GM21717 (cell line): ENCODE results near the gene EIF3F.
A peak's percentile ranks its signal among the peaks of the same experiment; 100 is the strongest.
"Not testable (repeated sequence)": the region's sequence is repeated elsewhere in the genome, so short reads cannot be mapped to it uniquely, and the experiment has no call there.

ENCODE experiments used
- ATAC-seq: cut with Tn5 transposase; IDR thresholded peaks from one replicate; pipeline ENCODE4 v1.9.1; 2021; ENCODE audit warnings: mild to moderate bottlenecking, moderate library complexity; ENCODE audit not compliant: unreplicated experiment

The EIF3F gene

DNA sequence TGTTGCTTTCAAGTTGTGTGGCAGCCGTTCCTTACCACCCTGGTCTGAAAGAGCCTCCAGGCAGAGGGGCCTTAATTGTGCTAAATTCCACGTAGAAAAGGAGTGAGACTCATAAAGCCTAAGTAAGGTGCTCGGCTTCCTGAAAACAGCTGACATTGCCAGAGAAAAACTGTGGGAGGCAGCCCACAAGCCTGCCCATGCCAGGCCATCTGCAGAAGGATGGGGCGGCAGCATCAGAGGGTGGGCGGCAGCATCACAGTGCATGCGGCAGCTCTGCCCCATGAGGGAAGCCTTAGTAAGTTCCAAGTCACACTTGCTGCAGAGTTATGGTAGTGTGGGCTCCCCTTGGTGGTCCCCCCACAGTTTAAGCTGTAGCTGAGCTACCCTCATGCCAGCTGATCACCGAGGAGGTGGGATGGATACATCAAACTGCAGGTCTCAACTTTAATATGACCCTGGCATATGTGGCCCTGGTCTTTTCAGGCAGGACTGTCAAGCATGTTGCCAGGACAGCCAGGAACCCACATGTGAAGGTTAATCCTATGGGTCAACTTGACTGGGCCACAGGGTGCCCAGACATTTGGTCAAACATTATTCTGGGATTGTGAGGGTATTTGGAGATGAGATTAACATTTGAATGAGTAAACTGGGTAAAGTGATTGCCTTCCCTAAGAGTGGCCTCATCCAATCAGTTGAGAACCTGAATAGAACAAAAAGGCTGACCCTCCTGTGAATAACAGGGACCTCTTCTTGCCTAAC lies 3.1 kb upstream of the EIF3F start:
- no peak for ATAC-seq

DNA sequence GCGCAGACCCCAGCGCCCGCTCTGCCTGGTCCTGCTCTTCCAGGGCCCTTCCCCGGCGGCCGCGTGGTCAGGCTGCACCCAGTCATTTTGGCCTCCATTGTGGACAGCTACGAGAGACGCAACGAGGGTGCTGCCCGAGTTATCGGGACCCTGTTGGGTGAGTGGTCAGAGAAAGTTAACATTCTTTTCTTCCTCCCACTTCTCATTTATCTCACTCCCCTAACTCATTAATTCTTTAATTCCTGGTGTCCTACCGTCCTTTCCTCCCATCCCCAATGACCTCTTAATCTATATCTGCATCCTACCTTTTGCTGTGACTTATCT lies 385 bp downstream of the EIF3F start:
- ATAC-seq = not testable (repeated sequence)

DNA sequence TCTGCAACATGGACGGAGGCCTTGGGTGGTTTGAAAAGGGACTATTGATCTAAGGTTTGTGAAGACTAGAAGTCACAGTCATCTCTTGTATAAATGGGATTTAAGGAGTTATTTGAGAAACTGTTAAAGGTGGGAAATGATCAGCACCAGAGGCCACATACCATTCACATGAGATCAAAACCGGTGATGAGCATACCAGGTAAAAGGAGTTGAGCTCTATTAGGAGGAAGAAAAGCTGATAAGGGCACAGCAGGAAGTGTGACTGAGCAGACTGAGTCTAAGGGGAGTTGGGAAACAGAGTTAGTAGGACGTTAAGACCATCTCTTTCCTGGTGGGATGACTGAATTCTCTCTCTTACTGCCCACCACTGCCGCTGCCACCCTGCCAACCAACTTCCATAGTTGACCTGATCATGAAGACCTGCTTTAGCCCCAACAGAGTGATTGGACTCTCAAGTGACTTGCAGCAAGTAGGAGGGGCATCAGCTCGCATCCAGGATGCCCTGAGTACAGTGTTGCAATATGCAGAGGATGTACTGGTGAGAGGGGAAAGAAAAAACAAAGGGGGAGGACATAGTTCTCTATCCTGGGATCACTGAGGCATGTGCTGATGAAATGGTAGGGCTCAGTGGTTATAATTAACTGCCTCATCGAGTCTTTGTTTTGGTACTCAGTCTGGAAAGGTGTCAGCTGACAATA lies 7.6 kb downstream of the EIF3F start:
- ATAC-seq = no peak

DNA sequence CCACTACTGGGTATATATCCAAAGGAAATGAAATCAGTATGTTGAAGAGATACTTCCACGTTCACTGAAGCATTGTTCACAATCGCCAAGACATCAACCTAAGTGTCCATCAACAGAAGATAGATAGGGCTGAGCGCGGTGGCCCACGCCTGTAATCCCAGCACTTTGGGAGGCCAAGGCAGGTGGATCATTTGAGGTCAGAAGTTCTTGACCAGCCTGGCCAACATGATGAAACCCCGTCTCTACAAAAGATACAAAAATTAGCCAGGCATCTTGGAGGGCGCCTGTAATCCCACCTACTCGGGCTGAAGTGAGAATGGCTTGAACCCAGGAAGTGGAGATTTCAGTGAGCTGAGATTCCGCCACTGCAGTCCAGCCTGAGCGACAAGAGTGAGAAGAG lies 12.7 kb downstream of the EIF3F start:
- ATAC-seq = no peak

DNA sequence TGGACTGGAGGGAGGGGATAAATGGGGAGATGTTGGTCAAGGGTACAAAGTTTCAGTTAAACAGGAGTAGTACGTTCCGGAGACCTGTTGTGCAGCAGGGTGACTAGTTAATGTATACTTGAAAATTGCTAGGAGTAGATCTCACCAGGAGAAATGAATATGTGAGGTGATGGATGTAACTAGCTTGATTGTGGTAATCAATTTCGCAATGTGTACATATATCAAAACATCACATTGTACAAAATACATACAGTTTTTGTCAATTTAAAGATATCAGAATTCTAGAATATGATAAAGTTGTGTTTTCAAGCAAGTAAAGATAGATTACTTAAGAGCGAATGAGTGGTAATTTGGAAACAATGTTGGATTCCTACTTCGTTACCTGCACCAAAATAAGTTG lies 13.3 kb downstream of the EIF3F start:
- no peak for ATAC-seq

DNA sequence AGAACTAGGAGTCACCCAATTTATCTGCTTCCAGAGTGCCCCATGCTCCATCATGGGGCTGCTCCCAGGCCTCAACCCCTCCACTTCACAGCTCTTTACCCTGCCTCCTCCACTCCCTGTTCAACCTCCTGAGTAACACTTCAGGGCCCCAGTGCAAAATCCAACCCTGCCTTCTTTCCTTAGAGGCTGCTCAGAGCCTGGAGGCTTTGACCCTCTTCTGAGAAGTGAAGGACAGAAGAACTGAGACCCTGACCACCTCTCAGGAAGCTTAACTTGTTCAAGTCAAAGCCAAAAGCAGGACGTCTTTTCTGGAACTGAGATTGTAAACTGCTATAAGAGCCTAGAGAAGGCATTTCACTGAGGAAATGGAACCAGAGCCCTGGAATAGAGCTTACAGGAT lies 15.5 kb downstream of the EIF3F start:
- no peak for ATAC-seq

DNA sequence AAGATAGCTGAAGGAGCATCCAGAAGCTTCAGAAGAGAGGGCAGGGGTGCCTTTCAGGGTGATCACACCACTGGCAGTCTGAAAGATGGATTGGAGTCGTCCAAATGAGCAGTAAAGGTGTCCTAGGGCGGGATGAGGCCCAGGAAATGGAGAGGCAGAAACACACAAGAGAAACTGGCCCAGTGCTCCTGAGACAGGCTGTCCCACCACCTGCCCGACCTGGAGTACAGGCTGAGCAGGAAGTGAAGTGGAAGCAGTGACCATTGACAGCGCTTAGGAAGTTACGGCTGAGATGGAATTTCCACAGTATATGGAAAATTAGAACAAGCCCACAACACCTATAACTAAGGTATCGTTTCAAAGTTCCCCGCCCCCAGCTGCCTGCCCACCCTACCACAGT lies 16.1 kb downstream of the EIF3F start:
- no peak for ATAC-seq

DNA sequence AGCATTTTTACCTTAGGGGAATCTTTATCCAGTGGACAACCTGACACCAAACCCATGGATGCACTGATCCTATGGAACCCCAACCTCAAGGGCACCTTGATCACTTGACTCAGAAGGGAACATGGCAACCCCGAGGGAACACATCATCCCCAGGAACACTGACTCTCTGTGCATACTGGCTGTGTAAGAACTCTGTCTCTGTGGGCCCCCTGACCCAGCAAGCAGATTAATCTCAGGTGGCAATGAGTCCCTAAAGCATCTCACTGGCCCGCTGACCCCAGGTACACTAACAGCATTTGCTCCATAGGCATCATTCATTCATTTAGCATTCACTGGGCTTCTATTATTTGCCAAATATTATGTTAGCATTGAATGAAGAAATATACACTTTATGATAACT lies 16.9 kb downstream of the EIF3F start:
- ATAC-seq = no peak

DNA sequence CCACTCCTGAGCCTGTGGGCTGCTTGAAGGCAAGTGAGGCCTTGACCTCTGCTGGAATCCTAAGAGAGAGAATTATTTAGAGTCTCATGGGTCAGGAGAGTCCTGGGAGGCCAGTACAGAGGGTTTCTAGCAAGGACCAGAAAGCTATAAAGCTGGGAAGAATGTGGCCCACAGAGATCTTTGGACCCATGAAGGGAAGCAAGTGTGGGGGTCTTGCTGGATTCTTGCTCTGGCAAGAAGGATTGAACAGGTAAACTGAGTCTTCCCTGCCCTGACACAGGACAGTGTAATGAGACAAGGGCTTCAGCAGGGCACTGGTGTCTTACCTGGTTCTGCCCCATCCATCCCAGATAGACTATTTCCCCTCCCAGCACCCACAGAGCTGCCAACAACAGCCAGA lies 18.4 kb downstream of the EIF3F start:
- no peak for ATAC-seq

DNA sequence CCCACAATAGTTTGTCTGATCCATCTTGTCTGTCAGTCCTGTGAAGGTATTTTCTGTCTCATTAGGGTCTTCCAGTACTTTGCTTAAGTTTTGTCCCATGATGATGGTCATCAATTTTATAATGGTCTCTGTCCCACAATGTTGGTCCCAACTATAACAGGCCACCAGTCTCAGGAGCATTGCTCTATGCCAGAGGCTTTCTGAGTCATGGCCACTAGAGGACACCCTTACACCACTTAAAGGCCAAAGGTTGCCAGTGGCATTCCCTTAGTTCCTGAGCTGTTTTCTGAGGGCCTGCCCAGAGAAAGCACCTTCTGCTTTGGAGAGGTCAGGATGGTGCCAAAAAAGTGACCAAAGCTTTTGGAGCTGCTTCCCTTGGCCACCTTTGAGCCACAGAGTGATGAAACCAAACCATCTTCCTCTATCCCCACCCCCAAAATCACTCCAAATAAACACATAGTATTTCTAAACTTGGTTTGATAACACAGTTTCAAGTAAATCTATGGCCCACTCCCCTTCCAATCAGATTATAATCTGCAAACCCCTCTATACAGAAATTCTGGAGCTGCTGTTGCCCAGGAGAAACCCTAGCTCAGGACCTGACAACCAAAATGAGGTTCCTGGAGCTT lies 19.3 kb downstream of the EIF3F start:
- ATAC-seq = peak; percentile 81

DNA sequence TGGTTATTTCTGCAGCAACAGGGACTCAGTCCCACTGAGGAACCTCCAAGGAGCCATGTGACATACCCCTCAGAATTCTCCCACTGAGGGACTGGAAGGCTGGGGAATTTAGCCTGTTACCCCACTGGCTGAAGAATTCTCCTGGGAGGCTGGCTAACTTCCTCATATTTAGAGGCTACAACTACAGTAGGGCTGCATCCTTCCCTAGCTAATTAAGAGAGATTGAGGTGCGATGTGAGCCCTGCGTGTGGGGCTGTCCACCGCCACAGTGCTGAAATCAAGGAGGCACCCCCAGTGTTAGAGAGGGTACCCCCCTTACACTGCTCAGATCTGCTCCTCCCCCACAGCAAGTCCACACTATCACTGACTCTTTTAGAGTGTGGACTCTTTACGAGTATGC lies 21.1 kb downstream of the EIF3F start:
- ATAC-seq = no peak

DNA sequence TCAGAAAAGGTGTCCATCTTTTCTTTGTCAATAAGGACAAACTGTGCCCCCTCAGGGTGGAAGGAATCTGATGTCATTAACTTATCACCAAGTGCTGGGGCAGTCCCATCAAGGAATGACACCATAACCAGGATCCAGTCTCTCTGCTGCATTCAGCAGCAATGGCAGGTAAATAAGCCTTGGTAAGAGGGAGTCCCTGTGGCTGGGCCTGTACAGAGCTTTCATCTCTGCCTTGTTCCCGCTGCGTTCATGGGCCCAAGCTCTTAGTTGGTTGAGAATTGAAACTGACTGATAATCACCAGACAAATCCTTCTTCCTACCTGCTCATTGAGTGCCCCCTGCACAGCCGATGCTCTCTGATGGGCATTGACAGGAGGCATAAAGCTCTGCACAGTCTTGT lies 22.7 kb downstream of the EIF3F start:
- no peak for ATAC-seq

DNA sequence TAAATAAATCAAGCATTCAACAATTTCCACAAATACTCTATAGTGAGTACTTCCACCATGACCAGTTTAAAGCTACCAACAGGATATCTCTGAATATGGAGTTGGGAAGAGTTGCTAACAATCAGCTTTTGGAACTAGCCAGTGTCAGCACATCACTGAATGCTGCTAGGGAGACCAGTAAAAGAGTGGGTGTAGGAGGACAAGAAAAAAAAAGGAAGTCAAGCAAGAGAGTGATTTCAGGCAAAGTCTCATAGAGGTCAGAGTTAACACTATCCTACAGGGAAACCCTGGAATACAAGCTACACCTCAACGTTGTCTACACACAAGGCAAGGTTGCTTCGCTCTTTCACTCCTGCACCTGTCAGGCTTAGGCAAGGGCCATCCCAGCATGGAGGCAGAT lies 24.2 kb downstream of the EIF3F start:
- no peak for ATAC-seq

DNA sequence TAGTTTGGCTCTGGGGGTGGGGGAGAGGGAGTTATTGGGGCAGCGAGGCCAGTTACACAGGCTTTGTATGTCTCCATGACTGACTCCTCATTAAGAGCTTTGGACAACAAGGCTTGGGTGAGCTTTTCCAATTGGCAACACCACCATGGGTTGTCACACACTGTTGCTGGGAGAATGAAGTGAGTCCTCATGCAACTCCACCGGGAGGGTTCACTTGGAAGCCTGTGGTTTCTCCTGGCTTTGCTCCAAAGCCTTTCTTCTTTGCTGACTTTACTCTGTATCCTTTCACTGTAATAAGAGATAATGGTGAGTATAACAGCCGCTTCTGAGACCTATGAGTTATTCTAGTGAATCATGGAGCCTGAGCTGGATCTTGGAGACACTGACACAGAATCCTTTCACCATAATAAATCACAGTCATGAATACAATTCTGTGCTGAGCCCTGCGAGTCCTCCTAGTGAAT lies 24.9 kb downstream of the EIF3F start:
- ATAC-seq = no peak

DNA sequence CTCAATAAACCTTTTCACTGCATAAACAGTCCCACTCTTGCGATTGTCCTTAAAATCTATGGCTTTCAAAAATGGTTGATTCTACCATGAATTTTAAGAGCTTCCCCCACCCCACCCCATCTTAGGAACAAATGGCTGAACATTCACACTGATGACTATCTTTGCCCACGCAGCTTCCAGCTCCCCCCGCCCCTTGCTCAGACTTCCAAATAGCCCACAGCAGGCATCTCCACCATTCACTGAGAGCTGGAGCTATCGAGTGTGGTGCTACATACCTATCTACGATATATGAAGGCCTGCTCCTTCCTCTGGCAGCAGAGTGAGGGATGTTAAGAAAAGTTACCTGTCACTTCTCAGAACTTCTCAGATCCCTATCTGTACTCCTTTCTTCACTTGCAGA lies 26.7 kb downstream of the EIF3F start:
- ATAC-seq = no peak

DNA sequence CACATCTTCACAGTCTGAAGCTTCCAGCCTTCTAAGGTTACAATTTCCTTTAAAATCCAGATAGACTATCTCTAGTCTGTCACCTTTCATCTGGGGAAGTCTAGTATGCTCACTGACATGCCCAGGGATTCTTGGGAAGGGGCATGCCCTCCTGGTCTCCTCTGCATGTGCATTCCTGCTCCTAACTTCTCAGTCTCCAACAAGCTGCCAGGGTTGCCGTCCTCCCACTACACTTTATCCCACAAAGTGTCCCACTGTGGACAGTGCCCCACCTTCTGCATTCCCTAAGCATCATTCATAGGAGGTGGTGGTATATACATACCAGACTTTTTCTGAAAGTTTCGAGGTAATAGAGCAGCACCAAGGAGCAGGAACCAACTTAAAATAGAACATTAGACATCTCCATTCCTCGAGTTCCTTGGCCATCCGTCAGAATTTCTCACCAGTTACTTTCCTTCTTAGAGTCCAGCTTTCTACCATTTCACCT lies 28.7 kb downstream of the EIF3F start:
- no peak for ATAC-seq

DNA sequence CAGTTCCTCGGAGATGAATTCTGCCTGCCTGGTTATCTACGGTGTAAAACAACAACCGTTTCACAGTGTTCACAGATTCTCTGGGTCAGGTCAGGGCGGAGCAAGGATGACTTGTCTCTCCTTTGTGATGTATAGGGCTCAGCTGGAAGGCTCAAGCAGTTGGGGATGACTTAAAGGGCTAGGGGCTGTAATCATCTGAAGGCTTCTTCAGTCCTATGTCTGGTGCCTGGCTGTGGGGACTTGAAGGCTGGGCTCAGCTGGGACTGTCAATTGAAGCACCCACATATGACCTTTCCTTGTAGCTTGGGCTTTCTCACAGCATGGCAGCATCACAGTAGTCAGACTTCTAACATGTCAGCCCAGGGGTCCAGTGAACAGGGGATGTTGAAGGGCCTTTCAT lies 29.3 kb downstream of the EIF3F start:
- ATAC-seq = no peak

DNA sequence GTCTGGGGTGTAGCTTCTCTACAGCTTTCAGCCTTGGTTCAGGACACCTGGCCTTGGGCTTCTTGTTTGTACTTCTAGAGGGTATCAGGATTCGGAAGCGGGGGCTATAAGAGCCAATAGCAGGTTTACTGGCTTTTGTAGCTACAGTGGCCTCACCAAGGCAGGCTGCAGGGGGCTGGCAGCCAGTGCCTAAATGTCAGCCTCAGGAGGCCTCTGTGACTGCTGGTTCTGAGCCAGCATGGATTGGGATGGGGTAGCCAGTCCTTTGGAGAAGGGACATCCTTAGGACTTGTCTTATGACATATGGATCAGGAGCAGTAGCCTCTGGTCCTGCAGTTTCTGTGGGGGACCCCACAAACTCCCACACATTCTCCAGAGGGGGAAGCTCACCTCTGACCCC lies 29.9 kb downstream of the EIF3F start:
- ATAC-seq = no peak

DNA sequence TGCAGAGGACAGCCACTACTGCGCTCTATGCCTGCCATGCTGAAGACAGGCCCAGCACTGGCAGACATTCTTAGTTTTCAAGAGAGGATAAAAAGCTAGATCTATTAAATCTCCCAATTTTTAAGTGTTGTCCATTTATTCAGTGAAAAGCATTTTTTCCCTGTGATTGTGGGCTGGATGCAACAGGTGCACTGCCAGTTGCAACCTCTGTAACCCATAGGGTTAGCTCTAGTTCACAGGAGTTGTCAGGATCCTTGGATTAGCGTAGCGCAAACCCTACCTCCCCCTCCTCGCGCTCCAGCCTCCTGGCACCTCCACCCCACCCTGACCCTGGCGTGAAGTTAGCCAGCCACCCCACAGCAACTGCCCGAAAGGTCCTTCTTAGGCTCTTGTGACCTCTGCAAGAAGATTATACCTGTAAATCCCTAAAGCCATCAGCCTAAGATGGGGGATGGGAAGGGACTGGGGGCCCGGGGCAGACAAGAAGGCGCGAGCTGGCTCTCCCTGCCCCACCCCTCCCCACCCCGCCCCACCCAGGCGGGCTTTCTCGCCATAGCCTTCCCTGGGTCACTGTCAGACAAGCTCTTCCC lies 30.9 kb downstream of the EIF3F start:
- no peak for ATAC-seq

DNA sequence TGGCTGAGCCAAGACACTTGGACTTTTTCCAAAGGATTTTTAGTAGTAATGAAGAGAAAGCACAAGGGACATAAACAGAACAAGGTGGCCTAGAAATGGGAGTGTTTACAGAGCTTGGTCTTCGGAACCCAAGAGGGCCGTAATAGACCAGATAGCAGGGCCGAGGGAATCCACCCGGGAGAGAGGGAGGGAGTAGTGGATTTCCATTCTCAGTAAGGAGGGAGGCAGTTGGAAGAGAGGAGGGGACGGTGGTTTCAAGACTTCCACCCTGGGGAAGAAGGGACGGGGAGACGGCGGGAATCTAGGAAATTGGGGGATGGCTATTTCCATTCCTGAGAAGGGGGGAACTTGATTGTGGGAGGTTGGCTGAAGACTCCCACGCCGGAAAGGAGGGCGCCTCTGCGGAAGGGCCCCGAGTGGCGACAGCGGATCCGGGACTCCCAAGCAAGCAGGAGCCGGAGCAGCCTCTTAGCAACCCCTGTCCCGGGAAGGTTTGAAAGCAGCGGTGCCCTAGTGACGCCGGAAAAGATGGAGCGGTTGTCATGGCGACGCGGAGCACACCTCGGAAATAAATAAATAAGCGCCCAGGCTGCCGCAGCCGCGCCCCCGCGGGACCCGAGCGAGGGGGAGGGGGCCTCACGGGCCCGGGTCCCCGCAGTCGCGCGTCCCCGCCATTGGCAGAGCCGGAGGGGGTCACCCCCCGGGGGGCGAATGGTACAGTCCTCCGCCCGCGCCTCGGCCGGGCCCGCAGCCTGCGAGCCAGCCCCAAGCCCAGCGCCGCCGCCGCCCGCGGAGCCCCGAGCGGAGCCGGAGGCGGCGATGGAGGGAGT lies 31.6 kb downstream of the EIF3F start:
- ATAC-seq = no peak
